KG1 (cell line): ENCODE data around the gene RHAG.
"Not testable (repeated sequence)": the region's sequence is repeated elsewhere in the genome, so short reads cannot be mapped to it uniquely, and the experiment has no call there.

Experiments
- DNase-seq: peaks from one replicate; lab custom pipeline; 2025; lab: John Stamatoyannopoulos, UW

The RHAG gene

DNA sequence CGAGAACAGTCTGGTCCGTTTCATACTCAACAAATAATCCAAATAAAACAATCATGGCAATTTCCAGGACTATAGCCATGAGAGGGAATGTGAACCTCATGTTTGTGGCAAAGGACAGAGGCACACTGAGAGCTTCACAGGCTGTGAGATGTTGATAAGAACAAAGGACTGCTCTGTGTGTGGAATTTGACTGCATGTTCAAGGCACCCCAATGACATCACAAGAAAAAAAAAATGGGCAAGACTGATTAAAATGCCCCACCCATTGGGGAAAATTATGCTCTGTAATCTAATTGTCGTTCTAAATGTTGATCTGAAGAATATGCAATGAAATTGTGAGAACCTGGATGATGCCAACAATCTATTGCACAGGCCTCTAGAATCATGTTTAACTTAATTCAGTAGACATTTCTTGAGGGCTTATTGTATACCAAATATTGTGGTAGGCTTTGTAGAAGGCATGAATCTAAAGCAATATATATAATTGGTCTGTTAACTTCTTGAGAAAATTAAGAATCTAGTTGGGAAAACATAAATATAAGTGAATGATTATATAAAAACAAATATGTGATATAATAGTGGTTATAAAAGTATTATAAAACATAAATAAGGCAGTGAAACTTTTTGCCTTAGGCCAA, at the start of gene RHAG:
Gene RHAG (minus strand): TSS at position 127 of the 637 bp plus-strand sequence. CDS start 27 bp downstream, at position 100.
- no peak for DNase-seq

DNA sequence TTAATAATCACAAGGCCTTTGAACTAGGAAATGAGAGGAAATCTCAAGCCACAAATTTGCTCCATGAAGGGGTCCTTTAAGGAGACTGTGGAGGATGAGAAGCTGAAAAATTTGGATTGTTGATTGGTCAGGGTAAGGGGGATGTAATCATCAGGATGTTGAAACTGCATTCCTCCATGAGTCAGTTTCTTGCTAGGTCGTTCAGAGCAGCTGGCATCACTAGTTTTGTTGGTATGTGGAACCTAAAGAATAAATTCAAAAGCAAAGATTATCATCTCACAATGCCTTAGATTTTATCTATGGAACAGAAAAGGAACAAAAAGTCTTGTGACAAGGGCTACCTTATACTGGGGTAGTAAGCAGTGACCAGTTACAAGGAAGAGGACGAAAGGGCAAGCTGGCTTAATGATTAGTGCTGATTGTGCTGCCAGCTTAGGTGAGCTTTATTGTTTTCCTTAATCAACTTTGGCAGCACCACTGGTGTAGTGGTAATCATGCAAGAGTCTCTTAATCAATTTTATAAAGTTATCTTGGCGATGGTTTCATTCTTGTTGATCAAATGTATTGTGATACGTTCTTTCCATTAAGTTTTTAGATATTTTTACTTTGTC, 40.1 kb upstream of the RHAG start:
- DNase-seq = no peak

DNA sequence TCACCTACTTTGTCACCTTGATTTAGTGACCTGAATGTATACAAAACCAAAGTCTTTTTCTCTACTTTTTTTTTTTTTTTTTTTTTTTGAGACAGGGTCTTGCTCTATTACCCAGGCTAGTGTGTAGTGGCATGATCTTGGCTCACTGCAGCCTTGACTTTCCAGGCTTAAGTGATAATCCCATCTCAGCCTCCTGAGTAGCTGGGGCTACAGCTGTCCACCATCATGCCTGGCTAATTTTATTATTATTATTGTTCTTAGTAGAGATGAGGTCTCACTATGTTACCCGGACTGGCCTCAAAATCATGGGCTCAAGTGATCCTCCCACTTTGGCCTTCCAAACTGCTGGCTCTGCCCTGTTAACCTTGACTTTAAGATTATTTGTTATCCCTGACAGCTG, 39.2 kb upstream of the RHAG start:
- DNase-seq = no peak

DNA sequence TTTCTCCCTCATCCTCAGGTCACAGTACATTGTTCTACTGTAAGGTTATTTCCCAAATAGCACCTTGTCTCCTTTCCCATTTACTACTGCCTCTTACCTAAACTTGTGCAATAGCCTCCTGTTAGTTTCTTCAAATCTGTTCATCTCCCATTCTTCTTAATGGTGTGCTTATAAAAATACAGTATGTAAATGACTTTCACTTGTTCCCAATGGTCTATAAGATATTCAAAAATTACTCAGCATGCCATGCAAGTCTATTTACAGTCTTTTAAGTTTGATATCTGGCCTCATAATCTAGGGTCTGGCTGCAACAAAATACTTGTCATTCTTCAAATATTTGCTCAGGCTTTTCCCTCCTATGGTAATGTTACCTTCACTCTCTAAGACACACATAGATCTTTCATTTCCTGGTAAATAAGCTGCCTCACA, 31.5 kb upstream of the RHAG start:
- no peak for DNase-seq

DNA sequence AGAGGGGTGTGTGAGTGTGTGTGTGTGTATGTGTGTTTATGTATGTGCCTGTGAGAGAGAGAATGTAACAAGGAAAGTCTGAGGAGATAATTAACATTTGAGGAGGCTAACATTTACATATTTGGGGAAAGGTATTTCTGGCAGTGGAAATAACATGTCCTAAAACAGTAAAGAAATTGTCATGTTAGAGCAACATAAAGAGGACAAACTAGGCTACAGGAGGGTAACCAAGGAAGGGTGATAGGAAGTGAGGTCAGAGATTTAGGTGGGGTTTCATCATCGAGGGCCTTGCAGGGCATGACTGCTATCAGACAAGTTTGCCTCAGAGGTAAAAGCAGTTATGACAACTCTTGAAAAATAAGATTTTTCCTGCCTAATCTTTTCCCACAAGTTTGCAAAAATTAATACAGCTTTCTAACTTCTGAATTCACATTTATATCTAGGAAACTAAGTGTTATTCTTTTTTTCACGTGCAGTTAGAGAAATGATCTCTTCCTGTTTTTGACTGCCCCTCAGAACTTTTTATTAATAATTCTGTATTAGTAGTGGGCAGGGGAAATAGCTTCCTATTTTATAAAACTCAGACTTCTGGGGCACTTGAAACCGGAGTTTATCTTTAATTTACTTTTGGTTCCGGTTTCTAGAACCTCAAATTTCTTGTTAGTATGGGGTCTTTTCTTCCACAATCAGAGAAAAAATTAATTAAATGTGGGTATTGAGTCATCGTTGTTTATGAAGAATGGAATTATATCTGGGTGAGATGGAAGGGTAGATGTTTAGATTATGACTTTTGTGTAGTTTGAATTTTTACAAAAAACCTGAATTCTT, 30.5 kb upstream of the RHAG start:
- DNase-seq = no peak

DNA sequence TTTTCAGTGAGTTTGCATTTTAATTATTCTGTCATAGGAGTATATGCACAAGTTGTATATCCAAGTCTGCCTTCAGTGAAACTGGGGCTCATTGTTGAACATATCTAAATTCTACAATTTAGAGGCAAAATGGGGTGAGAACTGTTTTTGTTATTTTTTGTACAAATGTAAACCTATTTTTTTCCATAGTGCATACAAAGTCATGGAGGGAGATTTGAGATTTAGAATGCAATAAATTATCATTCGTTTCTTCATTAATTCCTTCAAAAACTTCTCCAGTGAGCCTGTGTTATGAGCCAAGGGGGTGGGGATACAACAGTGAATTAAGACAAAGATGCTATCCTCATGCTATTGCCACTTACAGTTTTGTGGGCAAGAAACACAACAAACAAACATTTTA, 29.8 kb upstream of the RHAG start:
- DNase-seq = no peak

DNA sequence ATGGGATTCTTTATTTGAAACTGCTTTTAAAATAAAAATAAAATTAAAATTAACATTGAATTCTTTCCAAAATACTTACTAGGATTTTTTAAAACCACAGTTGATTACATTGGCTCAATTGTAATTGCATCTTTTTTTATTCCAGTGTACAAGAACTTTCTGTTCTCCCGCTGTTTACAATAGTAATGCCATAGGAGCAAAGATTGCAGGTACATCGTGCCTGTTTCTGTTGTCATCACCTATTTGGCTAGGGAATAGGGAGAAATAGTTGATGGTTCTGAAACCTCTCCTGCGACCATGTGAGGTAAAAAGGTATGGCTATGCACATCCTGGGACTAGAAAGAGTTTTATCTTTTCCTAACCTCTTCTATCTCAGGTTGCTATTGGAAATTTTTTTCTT, 28.2 kb upstream of the RHAG start:
- DNase-seq = no peak

DNA sequence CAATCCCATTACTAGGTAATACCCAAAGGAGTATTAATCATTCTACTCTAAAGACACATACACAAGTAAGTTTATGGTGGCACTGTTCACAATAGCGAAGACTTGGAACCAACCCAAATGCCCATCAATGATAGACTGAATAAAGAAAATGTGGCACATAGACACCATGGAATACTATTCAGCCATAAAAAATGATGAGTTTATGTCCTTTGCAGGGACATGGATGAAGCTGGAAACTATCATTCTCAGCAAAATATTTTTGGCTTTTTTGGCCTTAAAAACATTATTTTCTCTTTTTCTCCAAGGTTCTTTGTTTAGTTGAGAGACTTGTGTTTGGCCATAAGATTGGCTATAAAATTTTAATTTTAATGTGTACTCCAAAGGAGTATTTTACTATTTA, 27.4 kb upstream of the RHAG start:
- not testable (repeated sequence) for DNase-seq

DNA sequence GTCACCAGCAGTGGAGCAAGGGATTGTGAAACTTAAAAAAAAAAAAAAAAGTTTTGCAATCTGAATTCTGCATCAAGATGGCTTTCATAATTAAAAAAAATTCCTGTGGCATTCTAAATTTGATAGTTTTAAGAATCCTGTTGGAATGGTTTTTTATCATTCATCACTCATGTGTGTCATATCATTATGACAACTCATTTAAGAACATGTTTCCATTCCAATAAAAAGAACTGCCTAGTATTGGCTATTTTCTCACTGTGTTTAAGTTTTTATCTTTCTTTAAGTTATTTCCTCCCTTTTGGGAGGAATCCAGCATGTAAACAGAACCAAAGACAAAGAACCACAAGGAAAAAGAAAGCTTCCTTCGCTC, 26.2 kb upstream of the RHAG start:
- DNase-seq = no peak

DNA sequence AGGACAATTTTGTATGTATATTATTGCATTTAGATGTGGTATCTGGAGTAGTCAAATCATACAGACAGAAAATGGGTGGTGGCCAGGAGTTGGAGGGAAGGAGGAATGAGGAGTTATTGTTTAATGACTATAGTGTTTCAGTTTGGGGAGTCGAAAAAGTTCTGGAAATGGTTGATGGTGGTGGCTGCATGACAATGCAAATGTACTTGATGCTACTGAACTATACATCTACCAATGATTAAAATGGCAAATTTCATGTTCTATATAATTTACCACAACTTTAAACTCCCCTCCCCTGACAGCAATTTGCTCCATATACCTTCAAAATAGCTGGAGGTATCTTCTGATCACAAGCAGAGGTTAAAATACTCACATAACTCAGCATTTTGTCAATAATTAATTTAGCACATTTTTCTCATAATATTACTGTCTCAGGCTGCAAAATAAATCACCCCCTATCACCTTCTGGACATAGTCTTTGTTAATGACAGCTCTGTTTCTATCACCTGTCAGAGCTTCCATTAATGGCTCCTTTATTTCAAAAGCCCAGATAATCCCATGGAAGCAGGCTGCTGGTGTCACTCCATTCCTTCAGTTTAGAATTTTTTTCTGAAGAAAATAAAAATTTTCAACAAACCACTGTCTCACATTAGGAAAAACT, 25.7 kb upstream of the RHAG start:
- no peak for DNase-seq

DNA sequence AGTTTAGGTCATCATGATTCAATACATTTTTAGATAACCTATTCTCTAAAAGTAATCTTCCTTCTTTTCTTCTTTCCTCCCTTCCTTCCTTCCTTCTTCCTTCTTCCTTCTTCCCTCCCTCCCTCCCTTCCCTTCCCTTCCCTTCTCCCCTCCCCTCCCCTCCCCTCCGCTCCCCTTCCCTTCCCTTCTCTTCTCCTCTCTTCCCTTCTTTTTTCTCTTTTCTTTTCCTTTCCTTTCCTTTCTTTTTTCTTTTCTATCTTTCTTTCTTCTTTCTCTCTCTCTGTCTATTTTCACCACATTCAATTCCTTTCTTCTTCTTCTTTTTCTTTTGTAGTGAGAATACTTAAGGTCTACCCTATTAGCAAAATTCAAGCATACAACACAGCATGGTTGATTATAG, 17.3 kb upstream of the RHAG start:
- no peak for DNase-seq

DNA sequence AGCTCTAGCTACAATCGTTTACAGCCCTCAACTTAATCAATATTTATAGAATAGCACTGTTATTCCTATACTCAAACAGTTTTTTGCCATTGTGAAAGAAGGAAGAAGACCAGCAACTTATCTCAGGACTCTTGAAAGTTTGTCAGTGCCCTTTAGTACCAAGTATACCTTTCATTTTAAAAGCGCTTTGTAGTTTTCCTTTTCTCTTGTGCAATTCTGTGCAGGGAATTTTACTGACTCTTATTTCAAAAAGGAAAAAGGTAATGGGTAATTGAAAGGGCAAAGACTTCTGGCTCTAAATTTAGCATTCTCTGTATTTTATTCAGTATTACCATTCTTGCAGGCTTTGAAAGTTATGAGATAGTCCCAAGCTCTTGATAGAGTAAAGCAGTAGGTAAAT, 16.8 kb upstream of the RHAG start:
- no peak for DNase-seq

DNA sequence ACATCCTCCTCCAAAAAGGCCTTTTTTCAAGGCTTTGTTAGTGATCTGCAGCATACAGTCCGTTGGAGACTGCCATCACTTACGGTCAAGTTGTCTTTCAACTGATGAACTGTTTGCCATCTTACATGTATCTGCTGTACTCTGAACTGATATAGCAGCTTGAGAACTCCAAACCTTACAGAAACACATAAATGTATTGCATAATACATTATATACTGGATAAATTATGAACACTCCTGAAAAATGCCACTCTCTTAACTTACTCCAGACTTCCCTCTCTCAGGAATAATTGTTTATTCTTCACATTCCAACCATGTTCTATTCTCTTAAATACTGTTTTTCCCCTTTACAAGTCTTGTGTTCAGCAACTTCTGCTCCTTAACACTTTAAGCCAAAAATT, 14.6 kb upstream of the RHAG start:
- no peak for DNase-seq

DNA sequence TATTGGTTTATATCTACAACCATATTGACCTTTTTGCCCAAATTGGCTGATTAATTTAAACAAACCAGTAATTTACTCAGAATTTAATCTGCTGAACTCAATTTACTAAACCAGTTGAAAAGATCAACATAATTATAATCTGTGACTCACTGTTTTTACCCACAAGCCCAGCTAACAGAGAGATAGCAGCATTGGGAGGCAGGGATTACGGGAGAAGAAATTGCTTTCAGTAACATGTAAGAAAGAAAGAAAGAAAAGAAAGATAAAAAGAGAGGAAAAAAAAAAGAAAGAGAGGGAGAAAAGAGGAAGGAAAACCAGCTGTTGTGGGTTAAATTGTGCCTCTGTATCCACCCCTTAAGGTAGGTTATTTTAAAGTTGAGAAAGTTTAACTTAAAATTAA, 13.3 kb upstream of the RHAG start:
- no peak for DNase-seq

DNA sequence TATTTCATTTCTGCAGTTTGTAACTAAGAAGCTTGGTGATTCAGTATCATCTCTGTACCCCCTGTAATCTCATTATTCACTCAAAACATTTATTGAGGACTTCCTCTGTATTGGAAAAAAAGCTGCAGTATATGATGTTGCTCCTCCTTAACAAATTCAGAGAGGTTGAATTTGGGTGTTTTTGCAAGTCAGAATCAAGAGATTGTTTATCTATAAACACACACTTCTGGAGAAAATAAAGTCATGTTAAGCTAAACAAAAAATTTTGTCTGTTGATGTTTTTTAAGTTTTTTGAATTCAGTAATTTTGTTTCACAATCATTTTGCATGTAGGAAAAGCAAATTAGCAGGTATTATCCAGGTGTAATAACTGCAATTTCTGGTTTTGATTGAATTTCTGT, 11.4 kb upstream of the RHAG start:
- no peak for DNase-seq

DNA sequence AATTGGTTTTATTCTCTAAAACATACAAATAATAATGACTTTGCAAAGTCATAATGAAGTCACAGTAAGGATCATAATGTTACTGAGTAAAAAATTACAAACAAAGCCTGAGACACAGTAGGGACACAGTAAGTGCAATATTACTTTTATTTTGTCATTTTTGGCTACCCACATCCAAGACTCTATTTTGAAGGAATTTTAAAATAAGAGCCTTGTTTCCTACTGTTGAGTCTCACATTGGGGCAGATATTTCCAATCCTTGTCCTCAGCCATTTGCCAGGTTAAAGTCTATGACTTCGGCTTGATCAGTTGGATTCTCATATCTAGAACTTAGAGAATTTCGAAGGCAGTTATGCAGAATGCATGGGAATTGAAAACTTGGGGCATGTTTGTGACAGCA, 10.8 kb upstream of the RHAG start:
- no peak for DNase-seq

DNA sequence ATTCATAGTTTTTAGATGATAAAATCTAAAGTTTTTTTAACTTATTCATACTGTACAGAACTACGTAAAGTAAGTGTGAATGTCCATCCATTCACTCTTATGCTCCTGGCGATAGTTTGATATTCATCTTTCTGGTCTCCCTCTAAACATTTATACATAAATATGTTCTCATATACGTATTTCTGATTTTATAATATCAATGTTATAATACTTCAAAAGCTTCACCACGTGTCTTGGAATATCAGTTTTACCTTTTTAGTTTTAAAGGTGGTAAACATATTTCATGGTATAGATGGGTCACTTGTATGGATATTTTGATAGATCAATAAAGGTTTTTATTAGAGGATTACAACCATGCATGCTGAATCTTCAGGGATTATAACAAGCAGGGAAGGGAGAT, 10.3 kb upstream of the RHAG start:
- no peak for DNase-seq

DNA sequence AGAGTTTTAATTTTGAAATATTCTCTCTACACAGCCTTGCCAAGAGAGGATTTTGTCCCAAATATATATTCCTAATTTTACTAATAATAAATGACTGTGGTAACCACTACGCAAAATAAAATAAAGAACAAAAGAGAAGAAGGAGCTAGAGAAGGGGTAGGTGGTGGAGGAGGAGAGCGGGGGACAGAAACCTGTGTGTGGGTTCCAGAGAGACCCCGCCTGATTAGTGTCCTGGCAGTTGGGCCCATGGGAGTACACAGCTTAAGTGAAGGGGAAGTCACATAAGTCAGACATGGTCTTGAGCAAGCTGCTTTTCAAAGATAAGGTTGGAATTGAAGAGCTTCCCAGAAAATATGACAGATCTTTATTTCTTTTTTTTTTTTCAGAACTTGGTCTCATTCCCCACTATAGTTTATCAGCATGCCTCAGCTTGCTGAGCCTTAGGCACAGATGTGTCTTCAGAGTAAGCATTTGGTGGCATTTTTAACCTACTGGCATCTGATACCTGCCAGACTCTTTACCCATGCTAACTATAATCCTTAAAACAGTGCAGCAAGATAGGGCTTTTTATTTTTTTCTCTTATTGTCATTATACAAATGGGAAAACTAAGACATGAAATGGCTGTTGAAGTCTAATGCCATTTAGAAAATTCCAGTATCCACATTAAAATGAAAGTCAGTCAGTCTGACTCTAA, 9.6 kb upstream of the RHAG start:
- DNase-seq = peak; percentile 61

DNA sequence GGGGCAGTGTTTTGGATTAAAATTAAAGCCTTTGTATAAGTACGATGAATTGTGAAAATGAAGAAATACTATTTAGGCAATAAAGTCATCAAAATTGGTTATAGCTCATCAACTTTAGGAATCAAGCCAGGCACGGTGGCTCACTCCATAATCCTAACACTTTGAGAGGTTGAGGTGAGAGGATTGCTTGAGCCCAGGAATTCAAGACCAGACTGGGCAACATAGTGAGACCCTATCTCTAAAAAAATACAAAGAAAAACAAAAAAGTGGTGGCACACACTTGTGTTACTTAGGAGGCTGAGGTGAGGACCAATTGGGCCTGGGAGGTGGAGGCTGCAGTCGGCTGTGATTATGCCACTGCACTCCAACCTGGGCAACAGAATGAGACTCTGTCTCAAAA, 8.5 kb upstream of the RHAG start:
- no peak for DNase-seq

DNA sequence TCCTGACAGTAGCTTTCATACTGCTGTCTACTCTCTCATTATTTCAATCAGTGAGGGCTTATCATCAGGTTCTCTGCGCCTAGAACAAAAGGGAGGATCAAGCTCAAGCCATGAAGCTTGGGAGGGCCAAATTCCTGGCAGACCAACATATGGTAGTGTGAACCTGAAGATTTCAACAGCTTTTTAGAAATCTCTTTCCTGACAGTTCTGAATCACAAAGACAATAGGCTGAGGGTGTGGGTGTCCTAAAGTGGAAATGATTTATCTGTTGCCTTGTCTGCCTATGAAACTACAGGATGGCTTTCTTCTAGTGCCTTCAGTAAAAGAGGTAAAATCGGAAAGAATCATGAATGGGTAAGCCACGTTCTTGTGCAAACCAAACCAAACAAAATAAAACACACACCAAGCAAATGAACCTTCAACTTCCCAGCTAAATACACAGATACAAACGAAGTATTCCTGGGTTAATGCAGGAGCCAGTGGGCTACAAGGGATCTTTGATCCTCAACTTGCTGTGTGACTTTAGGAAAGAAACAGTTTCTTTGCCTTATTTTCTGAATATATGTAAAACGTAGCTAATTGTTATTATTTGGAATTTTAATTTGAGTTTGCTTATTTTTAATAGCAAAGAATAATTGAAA, 2.7 kb upstream of the RHAG start:
- no peak for DNase-seq

DNA sequence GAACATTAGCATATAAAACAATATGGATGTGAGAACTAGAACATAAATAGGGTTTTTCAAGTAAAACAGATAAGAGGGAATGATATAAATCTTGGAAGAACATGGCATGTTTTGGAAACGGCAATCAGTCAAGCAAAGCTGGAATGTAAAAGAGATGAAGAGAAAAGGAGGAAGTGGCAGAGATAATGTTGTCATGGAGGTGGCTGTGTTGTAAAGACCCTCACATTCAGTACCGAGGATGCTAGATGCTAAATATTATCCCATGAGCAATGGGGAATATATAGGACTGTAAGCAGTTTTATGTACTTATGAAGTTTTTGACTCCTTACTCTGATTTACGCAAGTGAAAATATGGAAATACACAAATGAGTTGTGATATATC, 702 bp upstream of the RHAG start:
- no peak for DNase-seq
